ENCODE data around the gene HACD3. TPM values are rescaled to one million over a fixed set of nuclear protein-coding genes. Genes with fewer than 3 reads are reported as not detected.
"Not testable (repeated sequence)": the region's sequence is repeated elsewhere in the genome, so short reads cannot be mapped to it uniquely, and the experiment has no call there.

Gene HACD3
- total RNA-seq, 1 donor from 2014 or later: 30.2 TPM

DNA sequence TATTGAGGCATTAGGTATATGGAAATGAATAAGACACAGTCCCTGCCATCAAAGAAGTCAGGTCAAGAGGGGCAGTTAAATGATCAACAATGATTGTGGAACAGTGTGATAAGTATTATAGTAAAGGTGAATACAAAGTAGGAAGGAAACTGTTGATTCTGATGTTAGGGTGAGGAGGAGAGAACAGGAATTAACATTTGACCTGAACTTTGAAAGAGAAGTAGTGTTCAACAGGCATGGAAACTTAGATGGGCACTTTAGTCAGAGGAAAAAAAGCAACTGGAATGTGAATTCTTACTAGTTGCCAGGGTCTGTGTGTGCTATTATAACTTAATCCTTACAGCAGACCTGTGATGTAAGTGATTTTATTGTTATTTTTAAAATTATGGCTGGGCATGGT, 17.6 kb downstream of the HACD3 start:
- H3K27ac ChIP-seq: no peak overlapping the region
- TF ChIP-seq POLR2AphosphoS5 (IDR thresholded peaks at IDR 0.05; ENCODE audit: insufficient read depth in 1 of 2, low read depth in 1 of 2): no peak
- TF ChIP-seq, protein P1, sequence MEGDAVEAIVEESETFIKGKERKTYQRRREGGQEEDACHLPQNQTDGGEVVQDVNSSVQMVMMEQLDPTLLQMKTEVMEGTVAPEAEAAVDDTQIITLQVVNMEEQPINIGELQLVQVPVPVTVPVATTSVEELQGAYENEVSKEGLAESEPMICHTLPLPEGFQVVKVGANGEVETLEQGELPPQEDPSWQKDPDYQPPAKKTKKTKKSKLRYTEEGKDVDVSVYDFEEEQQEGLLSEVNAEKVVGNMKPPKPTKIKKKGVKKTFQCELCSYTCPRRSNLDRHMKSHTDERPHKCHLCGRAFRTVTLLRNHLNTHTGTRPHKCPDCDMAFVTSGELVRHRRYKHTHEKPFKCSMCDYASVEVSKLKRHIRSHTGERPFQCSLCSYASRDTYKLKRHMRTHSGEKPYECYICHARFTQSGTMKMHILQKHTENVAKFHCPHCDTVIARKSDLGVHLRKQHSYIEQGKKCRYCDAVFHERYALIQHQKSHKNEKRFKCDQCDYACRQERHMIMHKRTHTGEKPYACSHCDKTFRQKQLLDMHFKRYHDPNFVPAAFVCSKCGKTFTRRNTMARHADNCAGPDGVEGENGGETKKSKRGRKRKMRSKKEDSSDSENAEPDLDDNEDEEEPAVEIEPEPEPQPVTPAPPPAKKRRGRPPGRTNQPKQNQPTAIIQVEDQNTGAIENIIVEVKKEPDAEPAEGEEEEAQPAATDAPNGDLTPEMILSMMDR (IDR thresholded peaks at IDR 0.05): no peak
- TF ChIP-seq POLR2A (IDR thresholded peaks at IDR 0.05): no peak

DNA sequence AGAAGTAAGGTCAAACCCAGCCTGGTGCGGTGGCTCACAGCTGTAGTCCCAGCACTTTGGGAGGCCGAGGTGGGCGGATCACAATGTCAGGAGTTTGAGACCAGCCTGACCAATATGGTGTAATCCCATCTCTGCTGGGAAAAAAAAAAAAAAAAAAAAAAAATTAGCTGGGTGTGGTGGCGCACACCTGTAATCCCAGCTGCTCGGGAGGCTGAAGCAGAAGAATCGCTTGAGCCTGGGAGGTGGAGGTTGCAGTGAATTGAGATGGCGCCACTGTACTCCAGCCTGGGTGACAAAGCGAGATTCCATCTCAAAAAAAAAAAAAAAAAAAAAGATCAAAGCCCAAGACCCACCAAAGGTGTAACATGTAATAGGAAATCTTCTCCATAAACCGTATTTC, 19.0 kb downstream of the HACD3 start:
- H3K36me3 ChIP-seq; intact Hi-C loops (cut with DNase I): not testable (repeated sequence)

More for the DNA sequence above, 17.6 kb downstream of the HACD3 start:
- Histone ChIP-seq H3K27me3 (no peaks in the 10 kb centered on the region), H3K4me1 (peaks cover 4% of the 10 kb centered on the region), H3K4me3 (no peak overlapping the region), H3K36me3 (no peaks in the 10 kb centered on the region), H3K9me3 (no peaks in the 10 kb centered on the region)
- no peak for DNase-seq (ENCODE audit: extremely low spot score in 2 of 2)
- intact Hi-C loops (cut with DNase I): no loop called here

DNA sequence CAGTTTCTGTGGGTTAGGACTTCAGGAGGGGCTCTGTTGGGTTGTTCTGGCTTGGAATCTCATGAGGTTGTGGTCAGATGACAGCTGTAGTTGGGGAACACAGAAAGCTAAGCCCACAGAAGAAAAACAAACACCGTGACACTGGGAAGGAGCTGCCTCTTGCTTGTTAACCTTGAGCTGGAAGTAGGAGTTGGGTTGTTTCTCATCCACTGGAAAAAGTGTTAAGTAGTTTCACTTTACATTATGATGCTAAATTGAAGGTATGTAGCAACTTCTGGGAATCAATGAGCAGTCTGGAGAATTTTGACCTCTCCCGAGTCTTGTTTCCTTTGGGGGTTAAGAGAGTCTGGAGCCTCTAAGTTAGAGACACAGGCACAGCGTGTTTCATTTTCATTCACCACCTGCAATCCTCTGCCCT, 20.4 kb downstream of the HACD3 start:
- Histone ChIP-seq H3K36me3 (peaks cover 0 to 2% of the 10 kb centered on the region in 2 donors), H3K4me3 (no peak overlapping the region), H3K4me1 (peaks cover 4% of the 10 kb centered on the region), H3K27me3 (no peaks in the 10 kb centered on the region), H3K27ac (no peak overlapping the region), H3K9me3 (no peaks in the 10 kb centered on the region)
- TF ChIP-seq, protein P1 (IDR thresholded peaks at IDR 0.05): no peak
- TF ChIP-seq POLR2AphosphoS5 (IDR thresholded peaks at IDR 0.05; ENCODE audit: insufficient read depth in 1 of 2, low read depth in 1 of 2): no peak
- no peak for TF ChIP-seq POLR2A (IDR thresholded peaks at IDR 0.05)
- DNase-seq (ENCODE audit: extremely low spot score in 2 of 2): no peak
- intact Hi-C loops (cut with DNase I): no loop called here

More for the DNA sequence above, 19.0 kb downstream of the HACD3 start:
- H3K27ac ChIP-seq; H3K27me3 ChIP-seq; H3K9me3 ChIP-seq; H3K4me3 ChIP-seq; H3K4me1 ChIP-seq; DNase-seq (ENCODE audit: extremely low spot score in 2 of 2): not testable (repeated sequence)

GRCh38 chr15:65551183-65551582, 20.9 kb downstream of the HACD3 start:
- intact Hi-C loops (cut with DNase I): no loop called here
- TF ChIP-seq POLR2AphosphoS5 (IDR thresholded peaks at IDR 0.05; ENCODE audit: insufficient read depth in 1 of 2, low read depth in 1 of 2): no peak
- TF ChIP-seq POLR2A (IDR thresholded peaks at IDR 0.05): no peak
- TF ChIP-seq, protein P1 (IDR thresholded peaks at IDR 0.05): no peak
- DNase-seq (ENCODE audit: extremely low spot score in 2 of 2): no peak
- H3K27ac ChIP-seq: no peak overlapping the region
- H3K27me3 ChIP-seq: no peaks in the 10 kb centered on the region
- H3K9me3 ChIP-seq: no peaks in the 10 kb centered on the region
- peaks cover 4% of the 10 kb centered on the region for H3K4me1 ChIP-seq
- H3K36me3 ChIP-seq: peaks cover 0 to 7% of the 10 kb centered on the region in 2 donors
- H3K4me3 ChIP-seq: no peak overlapping the region

- peaks cover 0 to 20% of the 10 kb centered on the region in 2 donors for H3K36me3 ChIP-seq
- DNase-seq (ENCODE audit: extremely low spot score in 2 of 2); H3K27ac ChIP-seq; H3K4me3 ChIP-seq; H3K4me1 ChIP-seq; H3K9me3 ChIP-seq; H3K27me3 ChIP-seq; intact Hi-C loops (cut with DNase I): not testable (repeated sequence)
These were observed 22.6 kb downstream of the HACD3 start for GRCh38 chr15:65552851-65553250.

- H3K4me3 ChIP-seq: no peak overlapping the region
- H3K36me3 ChIP-seq: peaks cover 0 to 20% of the 10 kb centered on the region in 2 donors
- H3K9me3 ChIP-seq: no peaks in the 10 kb centered on the region
- TF ChIP-seq POLR2AphosphoS5 (IDR thresholded peaks at IDR 0.05; ENCODE audit: insufficient read depth in 1 of 2, low read depth in 1 of 2) (no peak), POLR2A (IDR thresholded peaks at IDR 0.05) (no peak)
- TF ChIP-seq, protein P1 (IDR thresholded peaks at IDR 0.05): no peak
- no peak overlapping the region for H3K27ac ChIP-seq
- no peaks in the 10 kb centered on the region for H3K27me3 ChIP-seq
- intact Hi-C loops (cut with DNase I): no loop called here
- H3K4me1 ChIP-seq: peaks cover 4% of the 10 kb centered on the region
- no peak for DNase-seq (ENCODE audit: extremely low spot score in 2 of 2)
These were observed 23.4 kb downstream of the HACD3 start for GRCh38 chr15:65553691-65554090.
